HPDE6-E6E7 (cell line): ENCODE results near the gene GADD45B.

Experiments used
- DNase-seq: peaks from one replicate; pipeline ENCODE4 v3.0.0; 2011; ENCODE audit warnings: missing footprints; ENCODE audit errors: extremely low spot score

GADD45B gene

GRCh38 chr19:2475702-2476450 lies at the start of gene GADD45B:
Gene GADD45B (plus strand): TSS chr19:2476127. CDS start chr19:2476359, 232 bp downstream.
- DNase-seq = peak; percentile 98

GRCh38 chr19:2426611-2427428 lies 49.1 kb upstream of the GADD45B start:
- peak; percentile 62 for DNase-seq

- DNase-seq = peak; percentile 91
These were observed 48.3 kb upstream of the GADD45B start, which contains the start of gene TIMM13 for GRCh38 chr19:2427429-2428320. Gene TIMM13 (minus strand): TSS chr19:2427586. CDS start chr19:2427533, 53 bp downstream.

- peak; percentile 7 for DNase-seq
These were observed 47.6 kb upstream of the GADD45B start for GRCh38 chr19:2428321-2428690.

GRCh38 chr19:2428756-2429711 lies 46.9 kb upstream of the GADD45B start:
- no peak for DNase-seq

GRCh38 chr19:2429917-2430535 lies 45.9 kb upstream of the GADD45B start:
- no peak for DNase-seq

GRCh38 chr19:2431318-2432055 lies 44.4 kb upstream of the GADD45B start:
- no peak for DNase-seq

- DNase-seq = no peak
These were observed 43.6 kb upstream of the GADD45B start for GRCh38 chr19:2432131-2432848.

GRCh38 chr19:2433854-2434253 lies 42.1 kb upstream of the GADD45B start:
- DNase-seq = no peak

- DNase-seq = no peak
These were observed 41.7 kb upstream of the GADD45B start for GRCh38 chr19:2434267-2434666.

GRCh38 chr19:2434721-2435265 lies 41.1 kb upstream of the GADD45B start:
- DNase-seq = no peak

GRCh38 chr19:2436384-2436783 lies 39.5 kb upstream of the GADD45B start:
- DNase-seq = no peak

- no peak for DNase-seq
These were observed 39.0 kb upstream of the GADD45B start for GRCh38 chr19:2436926-2437325.

- DNase-seq = no peak
These were observed 37.7 kb upstream of the GADD45B start for GRCh38 chr19:2438178-2438577.

- DNase-seq = no peak
These were observed 35.4 kb upstream of the GADD45B start for GRCh38 chr19:2440515-2440914.

GRCh38 chr19:2441096-2441752 lies 34.7 kb upstream of the GADD45B start:
- no peak for DNase-seq

- no peak for DNase-seq
These were observed 32.7 kb upstream of the GADD45B start for GRCh38 chr19:2443116-2443784.
